ENCODE results near the gene TMC3. TPM values are rescaled to one million over a fixed set of nuclear protein-coding genes. Genes with fewer than 3 reads are reported as not detected.

Gene TMC3
- total RNA-seq, 1 donor: not detected

DNA sequence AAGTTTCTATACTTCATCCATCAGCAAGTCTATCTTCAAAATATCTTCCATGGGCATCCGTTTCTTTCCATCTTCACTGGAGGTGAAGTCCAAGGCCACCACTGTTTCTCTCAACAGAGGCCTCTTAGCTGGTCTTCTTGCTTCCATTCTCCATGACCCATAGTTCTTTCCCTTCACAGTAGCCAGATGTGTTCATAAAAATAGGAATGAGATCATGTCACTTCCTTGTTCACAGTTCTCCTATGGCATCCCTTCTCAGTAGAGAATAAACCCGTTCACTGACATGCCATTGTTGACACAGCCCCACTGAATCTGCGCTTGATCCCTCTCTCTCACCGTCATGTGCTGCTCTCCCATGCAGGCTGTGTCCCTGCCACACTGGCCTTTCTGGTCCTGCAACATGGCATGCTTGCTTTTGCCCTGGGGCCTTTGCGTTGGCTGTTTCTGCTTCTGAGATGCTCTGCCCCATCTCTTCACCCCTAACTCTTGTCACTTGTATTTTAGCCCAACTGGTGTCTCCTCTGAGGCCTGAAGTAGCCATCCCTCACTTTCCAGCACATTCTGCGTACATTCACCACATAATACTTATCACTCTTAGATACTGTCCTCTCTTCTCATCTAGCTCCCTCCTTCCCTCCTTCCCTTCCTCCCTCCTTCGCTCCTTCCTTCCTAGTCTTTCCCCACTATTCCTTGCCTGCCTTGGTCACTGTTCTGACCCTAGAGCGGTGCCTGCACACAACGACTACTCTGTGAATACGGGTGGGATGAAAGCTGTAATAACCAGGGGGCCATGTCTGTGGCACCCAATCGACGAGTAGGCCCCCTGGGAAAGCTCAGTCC is 92.0 kb downstream of the TMC3 start:
- peaks cover 4% of the 10 kb centered on the region for H3K9me3 ChIP-seq (ENCODE audit: low read depth, low read length)
- peaks cover 32% of the 10 kb centered on the region for H3K4me1 ChIP-seq (ENCODE audit: insufficient read depth, low read length)
- H3K27me3 ChIP-seq (ENCODE audit: insufficient read depth, low read length): no peaks in the 10 kb centered on the region
- H3K4me3 ChIP-seq (ENCODE audit: low read length): no peak overlapping the region

DNA sequence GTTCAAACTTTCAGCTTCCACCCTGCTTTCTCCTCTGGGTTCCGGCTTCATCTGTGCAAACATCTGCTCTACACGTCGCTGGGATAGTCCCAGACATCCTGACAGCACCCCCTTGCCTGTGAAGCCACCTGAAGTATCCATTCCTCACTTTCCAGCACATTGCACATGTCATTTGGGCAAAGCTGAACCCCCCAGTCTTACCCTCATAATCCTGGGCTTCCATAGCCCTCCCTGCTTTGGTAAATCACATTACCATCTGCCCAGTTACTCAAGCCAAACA is 92.6 kb downstream of the TMC3 start:
- H3K9me3 ChIP-seq (ENCODE audit: low read depth, low read length): peaks cover 7% of the 10 kb centered on the region
- H3K27me3 ChIP-seq (ENCODE audit: insufficient read depth, low read length): no peaks in the 10 kb centered on the region
- peaks cover 26% of the 10 kb centered on the region for H3K4me1 ChIP-seq (ENCODE audit: insufficient read depth, low read length)
- H3K4me3 ChIP-seq (ENCODE audit: low read length): no peak overlapping the region

Other genes with a start within 250 kb of the TMC3 start
- 3.7 TPM for gene CFAP161, start 239.9 kb downstream of the TMC3 start, total RNA-seq
- 89.8 TPM for gene IL16, start 177.3 kb downstream of the TMC3 start, total RNA-seq
- 14.1 TPM for gene STARD5, start 50.1 kb downstream of the TMC3 start, total RNA-seq

Data from mononuclear cell (primary cell).